Measurements from ENCODE around the gene KRTAP15-1. TPM values are rescaled to one million over a fixed set of nuclear protein-coding genes. Genes with fewer than 3 reads are reported as not detected.

The KRTAP15-1 gene
- total and polyA plus RNA-seq, 2 of the 4 experiments (the other 2 are of a cell fraction), result not detected

DNA sequence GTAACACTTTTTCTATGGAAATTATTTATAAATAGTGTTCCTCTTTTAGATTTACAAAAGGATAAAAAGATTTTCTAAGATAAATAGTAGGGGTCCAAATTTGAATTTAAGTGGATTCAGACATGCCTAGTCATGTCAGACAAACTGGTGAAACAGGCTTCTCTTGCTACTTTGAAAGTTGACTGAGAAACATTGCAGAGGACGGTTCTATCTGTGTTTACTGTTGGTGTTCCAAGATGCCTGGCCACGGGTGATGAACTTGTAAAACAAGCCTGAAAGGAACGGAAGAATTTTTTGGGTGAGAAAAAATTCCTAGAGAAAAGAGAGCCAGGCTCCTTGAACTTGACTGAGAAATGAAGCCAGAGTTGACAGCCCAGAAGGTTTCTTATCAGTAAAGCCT, 37.9 kb downstream of the KRTAP15-1 start:
- Histone ChIP-seq H3K4ac (ENCODE audit: low read depth, low read length) (no peak overlapping the region), H4K8ac (ENCODE audit: low read depth in 2 of 2, low read length in 2 of 2) (no peak overlapping the region), H3K4me1 (ENCODE audit: control insufficient read depth, insufficient read depth, low read length) (no peaks in the 10 kb centered on the region), H2AK5ac (ENCODE audit: low read depth, low read length) (no peak overlapping the region), H3K9me3 (ENCODE audit: control insufficient read depth, insufficient read depth, low read length) (peaks cover 10% of the 10 kb centered on the region), H3K9ac (ENCODE audit: low read depth, low read length) (no peak overlapping the region), H3K9me1 (ENCODE audit: insufficient read depth, low read length) (no peaks in the 10 kb centered on the region), H4K5ac (ENCODE audit: low read depth, low read length) (no peak overlapping the region), H3K79me1 (ENCODE audit: low read depth in 1 of 2, low read length in 2 of 2) (no peaks in the 10 kb centered on the region), H3K36me3 (ENCODE audit: control insufficient read depth, insufficient read depth, low read length) (no peaks in the 10 kb centered on the region), H3K27me3 (ENCODE audit: control insufficient read depth, insufficient read depth, low read length) (no peaks in the 10 kb centered on the region), H4K91ac (ENCODE audit: insufficient read depth, low read depth, low read length) (no peak overlapping the region), H2BK20ac (ENCODE audit: low read depth, low read length) (no peak overlapping the region), H2BK5ac (ENCODE audit: low read depth, low read length, poor library complexity, severe bottlenecking) (no peak overlapping the region), H2AK9ac (replicated peaks; ENCODE audit: low read depth, low read length, poor library complexity) (no peak overlapping the region), H2BK15ac (ENCODE audit: low read depth, low read length) (no peak overlapping the region), H3K4me2 (ENCODE audit: low read depth, low read length) (no peak overlapping the region), H2BK120ac (ENCODE audit: low read depth, low read length) (no peak overlapping the region), H3K23ac (ENCODE audit: low read depth, low read length) (no peak overlapping the region), H3K4me3 (ENCODE audit: insufficient read depth, low read depth, low read length) (no peak overlapping the region), H3K27ac (ENCODE audit: insufficient read depth, low read length) (no peak overlapping the region), H3K18ac (ENCODE audit: low read depth, low read length) (no peak overlapping the region), H2AFZ (replicated peaks; ENCODE audit: low read length, poor library complexity) (no peak overlapping the region), H3K56ac (ENCODE audit: extremely low read depth, insufficient read depth, low read length) (no peak overlapping the region), H3K14ac (replicated peaks; ENCODE audit: low read depth, low read length) (no peak overlapping the region), H4K20me1 (ENCODE audit: insufficient read depth, low read length) (no peaks in the 10 kb centered on the region)
- intact Hi-C loops (cut with micrococcal nuclease) (no loop called here), dilution Hi-C loops (cut with HindIII; ENCODE audit: low sequenced_read_pairs, unreplicated experiment) (no loop called here), in situ Hi-C loops (cut with MboI; ENCODE audit: low sequenced_read_pairs) (no loop called here)
- no CpG with 5 or more reads among the region's 3 CpGs for WGBS, 2 experiments (ENCODE audit: extremely low coverage in 2 of 2, insufficient read length in 1 of 2)
- TF ChIP-seq, protein P1, sequence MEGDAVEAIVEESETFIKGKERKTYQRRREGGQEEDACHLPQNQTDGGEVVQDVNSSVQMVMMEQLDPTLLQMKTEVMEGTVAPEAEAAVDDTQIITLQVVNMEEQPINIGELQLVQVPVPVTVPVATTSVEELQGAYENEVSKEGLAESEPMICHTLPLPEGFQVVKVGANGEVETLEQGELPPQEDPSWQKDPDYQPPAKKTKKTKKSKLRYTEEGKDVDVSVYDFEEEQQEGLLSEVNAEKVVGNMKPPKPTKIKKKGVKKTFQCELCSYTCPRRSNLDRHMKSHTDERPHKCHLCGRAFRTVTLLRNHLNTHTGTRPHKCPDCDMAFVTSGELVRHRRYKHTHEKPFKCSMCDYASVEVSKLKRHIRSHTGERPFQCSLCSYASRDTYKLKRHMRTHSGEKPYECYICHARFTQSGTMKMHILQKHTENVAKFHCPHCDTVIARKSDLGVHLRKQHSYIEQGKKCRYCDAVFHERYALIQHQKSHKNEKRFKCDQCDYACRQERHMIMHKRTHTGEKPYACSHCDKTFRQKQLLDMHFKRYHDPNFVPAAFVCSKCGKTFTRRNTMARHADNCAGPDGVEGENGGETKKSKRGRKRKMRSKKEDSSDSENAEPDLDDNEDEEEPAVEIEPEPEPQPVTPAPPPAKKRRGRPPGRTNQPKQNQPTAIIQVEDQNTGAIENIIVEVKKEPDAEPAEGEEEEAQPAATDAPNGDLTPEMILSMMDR (conservative IDR thresholded peaks at IDR 0.05; ENCODE audit: low read depth, low read length), result no peak
- no peak for TF ChIP-seq MAZ (IDR thresholded peaks at IDR 0.05; ENCODE audit: borderline replicate concordance, low read depth, low read length)
- no peak for TF ChIP-seq CHD1 (IDR thresholded peaks at IDR 0.05; ENCODE audit: low read depth, low read length)
- TF ChIP-seq NFE2L2 (IDR thresholded peaks at IDR 0.05; ENCODE audit: low read depth, low read length), result no peak
- TF ChIP-seq RAD21 (IDR thresholded peaks at IDR 0.05; ENCODE audit: low read length), result no peak
- no peak for TF ChIP-seq BHLHE40 (IDR thresholded peaks at IDR 0.05; ENCODE audit: low read depth, low read length)
- TF ChIP-seq MXI1 (IDR thresholded peaks at IDR 0.05; ENCODE audit: borderline replicate concordance, low read depth, low read length), result no peak
- no peak for TF ChIP-seq RCOR1 (IDR thresholded peaks at IDR 0.05; ENCODE audit: insufficient replicate concordance, low read length)
- TF ChIP-seq RFX5 (IDR thresholded peaks at IDR 0.05; ENCODE audit: low read depth, low read length), result no peak
- ChIA-PET CTCF (no interaction called here), POLR2A (ENCODE audit: unreplicated experiment) (no interaction called here)
- ATAC-seq (ENCODE audit: low read depth) (no peak), DNase-seq (no peak)
- BruUV-seq (replicated peaks), result no TSS peak

All from IMR-90 (cell line).